Measurements from ENCODE around the gene NXNL1.
A peak's percentile ranks its signal among the peaks of the same experiment; 100 is the strongest.

Gene NXNL1

GRCh38 chr19:17406046-17406886 lies 54.5 kb downstream of the NXNL1 start:
- Mint-ChIP-seq H3K27me3 (no peaks in the 10 kb centered on the region), H3K9me3 (no peaks in the 10 kb centered on the region), H3K36me3 (ENCODE audit: low read depth) (peaks cover 61% of the 10 kb centered on the region), H3K4me3 (peak overlapping the region; percentile 80), H3K27ac (peak overlapping the region; percentile 92), H3K4me1 (ENCODE audit: low read depth) (peaks cover 48% of the 10 kb centered on the region)
- intact Hi-C loops (cut with micrococcal nuclease), result no loop called here

All from dendritic cell treated with granulocyte-macrophage colony-stimulating factor and Interleukin-4, amounts not matched to agents 40 ng/mL and 50 ng/mL, for 4 days (primary cell).